Epithelial cell of esophagus (primary cell): ENCODE data around the gene XPO4.

Experiments used
- DNase-seq: peaks from one replicate; pipeline ENCODE4 v3.0.0; 2010; ENCODE audit warnings: low read depth
- H3K4me3 ChIP-seq: 2 replicates; pipeline ENCODE4 v1.5.1; 2011; ENCODE audit warnings: mild to moderate bottlenecking, low read length, control low read depth
- CTCF ChIP-seq: IDR thresholded peaks from 2 replicates; pipeline ENCODE4 v1.5.1; 2011; ENCODE audit warnings: low read depth, mild to moderate bottlenecking, low read length, control low read depth, inconsistent platforms; ENCODE audit not compliant: insufficient read depth; ENCODE audit errors: missing control alignments

The XPO4 gene

GRCh38 chr13:20828539-20829364 is 73.8 kb downstream of the XPO4 start:
- no peak overlapping the region for H3K4me3 ChIP-seq
- peak; percentile 56 for DNase-seq
- TF ChIP-seq CTCF, result peak; percentile 84

GRCh38 chr13:20826843-20827560 is 75.5 kb downstream of the XPO4 start:
- DNase-seq, result no peak
- H3K4me3 ChIP-seq, result no peak overlapping the region
- TF ChIP-seq CTCF, result no peak

- no peak for TF ChIP-seq CTCF
- H3K4me3 ChIP-seq, result no peak overlapping the region
- DNase-seq, result no peak
Measured at GRCh38 chr13:20826301-20826700, 76.2 kb downstream of the XPO4 start.

- DNase-seq, result no peak
- TF ChIP-seq CTCF, result no peak
- no peak overlapping the region for H3K4me3 ChIP-seq
Measured at GRCh38 chr13:20825477-20825875, 77.1 kb downstream of the XPO4 start.

GRCh38 chr13:20824762-20825476 is 77.6 kb downstream of the XPO4 start:
- DNase-seq, result no peak
- no peak overlapping the region for H3K4me3 ChIP-seq
- no peak for TF ChIP-seq CTCF

- TF ChIP-seq CTCF, result no peak
- H3K4me3 ChIP-seq, result no peak overlapping the region
- DNase-seq, result no peak
Measured at GRCh38 chr13:20823071-20823470, 79.5 kb downstream of the XPO4 start.
